Adrenal gland (tissue), 5 donors: ENCODE results near the gene IRGC.

ENCODE experiments used
- CTCF ChIP-seq, 6 experiments: fragments of 450-650 bp in 4 of 6; fragments of 200-600 bp in 2 of 6; sonication (generic) in 1 of 6; IDR thresholded peaks; 1 replicate in 5 of 6; 2 replicates in 1 of 6; pipeline versions ENCODE4 v1.5.1 to v1.8.0; 2016 to 2021; ENCODE audit warnings: antibody characterized with exemption in 6 of 6, mild to moderate bottlenecking in 2 of 6, moderate library complexity in 1 of 6
- POLR2A ChIP-seq, 2 donors: fragments of 450-650 bp; IDR thresholded peaks; one replicate each; pipeline ENCODE4 v1.6.1; 2017; ENCODE audit warnings: antibody characterized with exemption in 2 of 2, mild to moderate bottlenecking in 2 of 2, moderate library complexity in 1 of 2
- donor health status: DM: no; HTN: no; CAD: no.

- TF ChIP-seq CTCF (IDR thresholded peaks at IDR 0.05) (no peak), POLR2A (IDR thresholded peaks at IDR 0.05) (no peak)
Observed at GRCh38 chr19:43705729-43706128, 10.1 kb upstream of the IRGC start.
